ENCODE data around the gene SEMA4G. TPM values are rescaled to one million over a fixed set of nuclear protein-coding genes. Genes with fewer than 3 reads are reported as not detected.

SEMA4G gene
- total and polyA plus RNA-seq, 2 of the 8 experiments (the other 6 are each of a cell fraction or from before 2014, with no cell fraction given), result 7.1 to 18.2 TPM

DNA sequence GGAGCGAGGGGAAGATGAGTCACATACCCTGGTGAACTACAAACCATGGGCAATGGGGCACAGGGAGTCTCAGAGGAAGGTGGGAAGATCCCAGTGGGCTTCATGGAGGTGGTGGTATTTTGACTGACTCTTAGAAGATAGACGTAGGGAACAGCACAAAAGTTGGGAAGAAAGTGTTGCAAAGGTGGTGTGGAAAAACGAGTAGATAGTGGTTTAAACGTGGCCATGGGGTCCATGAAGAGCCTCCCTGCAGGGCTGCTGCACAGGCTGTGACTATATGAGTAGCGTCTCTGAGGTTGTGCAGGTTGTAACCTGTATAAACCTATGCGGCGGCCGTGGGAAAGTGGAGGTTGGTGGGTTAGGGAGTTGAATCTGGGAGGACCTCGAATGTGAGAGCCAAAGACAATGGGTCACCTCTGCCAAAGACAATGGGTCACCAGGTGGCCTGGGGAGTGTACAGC, 44.1 kb downstream of the SEMA4G start:
- Histone ChIP-seq H3K4ac (replicated peaks; ENCODE audit: insufficient read length, low read depth, low read length) (no peak overlapping the region), H3K56ac (replicated peaks; ENCODE audit: insufficient read length, low read depth, low read length) (no peak overlapping the region), H2BK15ac (ENCODE audit: low read length) (no peak overlapping the region), H2BK5ac (ENCODE audit: low read depth, low read length) (no peak overlapping the region; the same call in 1 of the 2 replicates), H3K79me1 (ENCODE audit: low read depth, low read length) (no peaks in the 10 kb centered on the region), H3K79me2 (ENCODE audit: control insufficient read depth in 1 of 2, insufficient read depth in 2 of 2, low read length in 2 of 2) (no peaks in the 10 kb centered on the region), H3K4me2 (ENCODE audit: insufficient read depth in 1 of 2, low read depth in 2 of 2, low read length in 2 of 2) (no peak overlapping the region; a peak in 1 of 4 replicates), H2BK20ac (ENCODE audit: low read length) (no peak overlapping the region), H2BK12ac (ENCODE audit: low read depth, low read length) (no peak overlapping the region), H3K27me3 (replicated peaks in 1 of 4; ENCODE audit: control insufficient read depth in 3 of 4, extremely low read depth in 1 of 4, insufficient read depth in 3 of 4, low read length in 3 of 4) (peaks cover 10 to 26% (median 21%) of the 10 kb centered on the region in 4 experiments), H3K23ac (ENCODE audit: insufficient read length) (no peak overlapping the region), H3K18ac (ENCODE audit: extremely low read depth, low read length) (no peak overlapping the region), H4K20me1 (replicated peaks in 1 of 2; ENCODE audit: control insufficient read depth in 1 of 2, insufficient read depth in 2 of 2, low read length in 2 of 2) (no peaks in the 10 kb centered on the region), H3K23me2 (ENCODE audit: low read depth, low read length) (peaks cover 6% of the 10 kb centered on the region; the same call in 1 of the 2 replicates), H4K5ac (ENCODE audit: insufficient read length, low read depth, low read length) (no peak overlapping the region), H2BK120ac (replicated peaks; ENCODE audit: low read depth, low read length) (no peak overlapping the region), H4K8ac (ENCODE audit: extremely low read depth, insufficient read depth, low read length) (no peak overlapping the region), H3K4me1 (replicated peaks in 1 of 4; ENCODE audit: control insufficient read depth in 3 of 4, insufficient read depth in 4 of 4, low read length in 3 of 4) (peaks cover 0 to 18% (median 10%) of the 10 kb centered on the region in 4 experiments; a peak in 5 of 7 replicates), H2AFZ (ENCODE audit: low read length) (no peak overlapping the region), H3K9ac (replicated peaks in 1 of 4; ENCODE audit: extremely low read depth in 1 of 4, low read depth in 3 of 4, low read length in 3 of 4) (no peak overlapping the region), H3K9me3 (ENCODE audit: insufficient read depth in 2 of 2, low read depth in 1 of 2, low read length in 1 of 2) (no peaks in the 10 kb centered on the region), H3K36me3 (ENCODE audit: control insufficient read depth in 2 of 4, insufficient read depth in 4 of 4, low read length in 3 of 4) (no peaks in the 10 kb centered on the region), H3K14ac (ENCODE audit: insufficient read length) (no peak overlapping the region), H3K27ac (ENCODE audit: low read depth, low read length) (no peak overlapping the region), H3K4me3 (ENCODE audit: extremely low read depth in 1 of 4, insufficient read depth in 2 of 4, low read depth in 3 of 4, low read length in 4 of 4) (no peak overlapping the region), H4K91ac (replicated peaks; ENCODE audit: insufficient read length, low read length) (no peak overlapping the region), H2AK5ac (ENCODE audit: low read depth, low read length) (no peak overlapping the region)
- DNase-seq (ENCODE audit: low read depth in 1 of 2, low spot score in 2 of 2) (peak in 1 of 2 experiments; percentile 47), FAIRE-seq (no peak)
- ChIA-PET CTCF (ENCODE audit: partially characterized antibody) (interaction anchor here (0.6 to 7.2 kb wide), 30 partner anchors 14 to 235 kb away, joined by 3 to 464 read pairs (median 6); partner anchors contain the start of genes KAZALD1, LZTS2, MRPL43 and PDZD7), POLR2A (ENCODE audit: partially characterized antibody) (interaction anchor here (1.0 to 6.5 kb wide), 2 partner anchors 10 to 17 kb away, joined by 4 to 81 read pairs; partner anchors contain the start of gene LZTS2)
- WGBS, 2 experiments (ENCODE audit: extremely low coverage in 1 of 2, insufficient coverage in 1 of 2, insufficient read length in 1 of 2, insufficient replicate concordance in 2 of 2, low coverage in 1 of 2, low lambda C conversion rate in 2 of 2, missing lambda C conversion rate in 1 of 2), result 68% methylated on average over 9 of the region's 9 CpGs; no CpG with 5 or more reads in 1 of the 2 experiments
- no peak for TF ChIP-seq PHF8 (conservative IDR thresholded peaks at IDR 0.05; ENCODE audit: low read depth, low read length)
- no peak for TF ChIP-seq TAF7 (optimal IDR thresholded peaks at IDR 0.05; ENCODE audit: borderline replicate concordance, low read depth, low read length)
- no peak for TF ChIP-seq EP300 (IDR thresholded peaks at IDR 0.05; ENCODE audit: borderline replicate concordance in 1 of 2, low read depth in 2 of 2, low read length in 2 of 2)

Measured in H1 (cell line).